PC-9 (cell line): ENCODE results near the gene PTPRT. TPM values are rescaled to one million over a fixed set of nuclear protein-coding genes. Genes with fewer than 3 reads are reported as not detected.

Source experiments
- BruUV-seq: library from RNA; stranded (reverse); fragments of 400-500 nt; replicated peaks from 2 replicates; lab custom pipeline; 2021; lab: Mats Ljungman, UMichigan
- CTCF ChIA-PET: fragments of 300-600 bp; sonication (Branson Sonifier 250); formaldehyde crosslinking; loops from one replicate; lab custom pipeline; 2022; ENCODE audit warnings: antibody characterized with exemption; lab: Charles Lee
- POLR2A ChIA-PET: fragments of 300-600 bp; sonication (Branson Sonifier 250); formaldehyde crosslinking; loops from one replicate; lab custom pipeline; 2022; ENCODE audit warnings: antibody characterized with exemption; ENCODE audit not compliant: unreplicated experiment; lab: Charles Lee
- DNase-seq, 2 experiments: peaks; one replicate each; pipeline versions ENCODE4 v3.0.0 to v3.0.0-alpha.2; 2015 to 2022; ENCODE audit warnings: mixed read lengths in 1 of 2
- H2AFZ ChIP-seq: fragments of 200-600 bp; sonication (generic); 2 replicates; pipeline ENCODE4 v1.8.1; 2017; ENCODE audit warnings: antibody characterized with exemption
- H3F3A ChIP-seq: fragments of 200-600 bp; sonication (generic); 2 replicates; pipeline ENCODE4 v1.8.1; 2017; ENCODE audit warnings: antibody characterized with exemption, mild to moderate bottlenecking, low read depth; ENCODE audit not compliant: insufficient read depth
- H3K27ac ChIP-seq: fragments of 200-600 bp; sonication (generic); 2 replicates; pipeline ENCODE4 v1.6.1; 2016; ENCODE audit warnings: mixed run types
- H3K27me3 ChIP-seq: fragments of 200-600 bp; sonication (generic); 2 replicates; pipeline ENCODE4 v1.6.1; 2016; ENCODE audit warnings: low read depth, mixed run types; ENCODE audit not compliant: insufficient read depth
- H3K36me3 ChIP-seq: fragments of 200-600 bp; sonication (generic); 2 replicates; pipeline ENCODE4 v1.6.1; 2016; ENCODE audit warnings: low read depth, mixed run types
- H3K4me1 ChIP-seq: fragments of 200-600 bp; sonication (generic); replicated peaks from 2 replicates; pipeline ENCODE4 v1.6.1; 2016; ENCODE audit warnings: mixed run types; ENCODE audit not compliant: insufficient read depth
- H3K4me2 ChIP-seq: fragments of 200-600 bp; sonication (generic); 2 replicates; pipeline ENCODE4 v1.6.1; 2017; ENCODE audit warnings: mixed run types
- H3K4me3 ChIP-seq: fragments of 200-600 bp; sonication (generic); 2 replicates; pipeline ENCODE4 v1.6.1; 2016; ENCODE audit warnings: mixed run types
- H3K79me2 ChIP-seq: fragments of 200-600 bp; sonication (generic); 2 replicates; pipeline ENCODE4 v1.6.1; 2017; ENCODE audit warnings: low read depth, mixed run types
- H3K9me2 ChIP-seq: fragments of 200-600 bp; sonication (generic); 2 replicates; pipeline ENCODE4 v1.8.1; 2017; ENCODE audit warnings: mild to moderate bottlenecking; ENCODE audit not compliant: insufficient read depth
- H3K9me3 ChIP-seq: fragments of 200-600 bp; sonication (generic); 2 replicates; pipeline ENCODE4 v1.8.1; 2016; ENCODE audit warnings: low read depth; ENCODE audit not compliant: insufficient read depth
- H4K20me1 ChIP-seq: fragments of 200-600 bp; sonication (generic); 2 replicates; pipeline ENCODE4 v1.8.1; 2017; ENCODE audit not compliant: insufficient read depth
- CTCF ChIP-seq: fragments of 200-600 bp; sonication (generic); conservative IDR thresholded peaks from 2 replicates; pipeline ENCODE4 v1.6.1; 2017; ENCODE audit warnings: mixed run types, antibody characterized with exemption, mild to moderate bottlenecking, moderate library complexity
- EZH2 ChIP-seq: fragments of 200-600 bp; sonication (generic); IDR thresholded peaks from 2 replicates; pipeline ENCODE4 v1.8.0; 2017; ENCODE audit warnings: antibody characterized with exemption, low read depth
- intact Hi-C: fragments of 100-400 bp; cut with micrococcal nuclease; formaldehyde crosslinking; loops from one replicate; pipeline ENCODE4 v1.10.0; 2022; ENCODE audit not compliant: unreplicated experiment
- total RNA-seq: library from RNA; stranded (reverse); gene quantifications from 2 replicates; pipeline ENCODE4 v1.2.3, GENCODE V29; 2021

PTPRT gene
- total RNA-seq, 1 experiment from 2014 or later: not detected

GRCh38 chr20:42051921-42052320 lies 1137.8 kb downstream of the PTPRT start:
- POLR2A ChIA-PET: no interaction called here
- no TSS peak for BruUV-seq
- Histone ChIP-seq H3K4me3 (no peak overlapping the region), H3K27ac (no peak overlapping the region), H3K9me2 (no peaks in the 10 kb centered on the region), H3K9me3 (no peaks in the 10 kb centered on the region), H3K4me1 (no peaks in the 10 kb centered on the region), H3F3A (no peaks in the 10 kb centered on the region), H3K36me3 (no peaks in the 10 kb centered on the region), H3K4me2 (no peak overlapping the region), H4K20me1 (no peaks in the 10 kb centered on the region), H3K79me2 (no peaks in the 10 kb centered on the region), H3K27me3 (peaks cover 40% of the 10 kb centered on the region), H2AFZ (no peak overlapping the region; the same call in 1 of the 2 replicates)
- intact Hi-C loops: no loop called here
- no peak for DNase-seq
- TF ChIP-seq CTCF (no peak), EZH2 (no peak)
- CTCF ChIA-PET: no interaction called here

GRCh38 chr20:42046371-42047085 lies 1143.2 kb downstream of the PTPRT start:
- Histone ChIP-seq H3K27ac (no peak overlapping the region), H2AFZ (no peak overlapping the region), H3K9me2 (no peaks in the 10 kb centered on the region), H3K27me3 (peaks cover 24% of the 10 kb centered on the region), H3K4me3 (no peak overlapping the region), H3K4me1 (no peaks in the 10 kb centered on the region), H3F3A (no peaks in the 10 kb centered on the region), H3K9me3 (no peaks in the 10 kb centered on the region), H4K20me1 (no peaks in the 10 kb centered on the region), H3K36me3 (no peaks in the 10 kb centered on the region), H3K4me2 (no peak overlapping the region), H3K79me2 (no peaks in the 10 kb centered on the region)
- CTCF ChIA-PET: no interaction called here
- DNase-seq: no peak
- no peak for TF ChIP-seq CTCF
- TF ChIP-seq EZH2: no peak
- POLR2A ChIA-PET: no interaction called here
- no TSS peak for BruUV-seq
- intact Hi-C loops: no loop called here

- TF ChIP-seq EZH2 (no peak), CTCF (no peak)
- ChIA-PET POLR2A (no interaction called here), CTCF (no interaction called here)
- Histone ChIP-seq H3K4me1 (no peaks in the 10 kb centered on the region), H2AFZ (no peak overlapping the region), H3K27me3 (0 out of 2 replicates have a peak, but pooled peaks cover 6% of the 10 kb centered on the region), H3K4me2 (no peak overlapping the region), H3K36me3 (no peaks in the 10 kb centered on the region), H3K27ac (no peak overlapping the region), H3K79me2 (no peaks in the 10 kb centered on the region), H3F3A (no peaks in the 10 kb centered on the region), H3K9me3 (no peaks in the 10 kb centered on the region), H3K4me3 (no peak overlapping the region), H3K9me2 (no peaks in the 10 kb centered on the region), H4K20me1 (no peaks in the 10 kb centered on the region)
- BruUV-seq: no TSS peak
- intact Hi-C loops: no loop called here
- DNase-seq: no peak
These were observed 1145.8 kb downstream of the PTPRT start for GRCh38 chr20:42043921-42044320.
